Measurements from ENCODE around the gene CDADC1. TPM values are rescaled to one million over a fixed set of nuclear protein-coding genes. Genes with fewer than 3 reads are reported as not detected.

CDADC1 gene
- total RNA-seq (10 to 100 TPM in 7 of 9 donors, 1 to 10 TPM in 2; 2.8 to 10.8 (median 10.3) TPM), polyA plus RNA-seq (1 to 10 TPM; 4.4 to 8.2 TPM)
- long read RNA-seq, donor 1, partial matches to known transcripts = 5 of 9 reads
- long read RNA-seq, donor 1, other reads (novel, unspliced or antisense) = 2 of 9 reads
- long read RNA-seq, donor 2, transcript CDADC1-201 (10 exons, 3,386 nt) = major isoform, 8 of 16 reads
- long read RNA-seq, donor 2, partial matches to known transcripts = 4 of 16 reads
- long read RNA-seq, donor 2, other reads (novel, unspliced or antisense) = 4 of 16 reads
- long read RNA-seq, donor 3, transcript CDADC1-201 (10 exons, 3,386 nt) = major isoform, 8 of 12 reads
- long read RNA-seq, donor 3, partial matches to known transcripts = 3 of 12 reads
- long read RNA-seq, donor 3, other reads (novel, unspliced or antisense) = 1 of 12 reads

DNA sequence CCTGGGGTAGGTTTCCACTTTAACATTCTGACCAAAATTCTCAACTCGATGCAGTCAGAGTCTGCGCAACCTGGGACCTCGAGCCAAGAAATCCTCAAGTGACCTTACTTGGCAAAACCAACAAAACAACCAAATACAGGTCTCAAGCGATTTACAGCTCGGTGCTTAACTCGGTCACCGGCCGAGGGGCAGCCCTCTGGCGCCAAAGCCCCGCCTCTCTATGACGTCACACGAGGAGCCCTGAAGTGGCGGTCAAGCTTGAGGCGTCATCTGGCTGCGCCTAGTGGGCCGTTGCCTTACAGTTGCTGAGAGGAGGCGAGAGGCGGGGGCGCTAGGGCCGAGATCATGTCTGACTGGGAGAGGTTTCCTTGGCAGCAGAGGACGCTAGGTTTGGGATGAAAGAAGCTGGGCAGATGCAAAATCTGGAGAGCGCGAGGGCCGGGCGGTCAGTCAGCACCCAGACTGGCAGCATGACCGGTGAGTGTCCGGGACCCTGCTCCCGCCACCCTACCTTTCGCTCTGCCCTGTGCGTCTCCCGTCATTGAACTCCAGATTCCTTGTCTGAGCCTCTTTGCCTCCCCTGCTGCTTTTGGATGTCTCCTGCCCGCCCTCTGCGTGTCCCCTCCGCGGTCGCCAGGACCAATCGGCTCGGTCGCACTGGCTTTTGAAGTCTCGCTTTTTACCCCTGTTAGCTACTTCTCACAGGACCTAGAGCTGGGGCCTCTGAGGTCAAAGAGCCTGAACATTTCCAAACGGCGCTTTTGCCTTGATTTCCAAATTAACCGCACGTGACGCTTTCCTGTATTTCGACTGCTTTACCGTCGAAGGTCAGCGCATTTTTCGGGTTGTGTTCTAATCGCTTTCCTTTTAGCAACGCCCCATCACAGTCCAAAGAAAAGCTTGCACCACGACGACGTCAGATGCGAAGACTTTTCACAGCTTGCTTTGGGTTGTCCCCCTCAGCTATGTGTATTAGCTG is at the start of gene CDADC1:
Gene CDADC1 (plus strand): TSS at position 283 of the 979 bp plus-strand sequence. CDS start 113 bp downstream, at position 396.
- H3K27me3 ChIP-seq = no peaks in the 10 kb centered on the region
- peaks cover 0 to 40% (median 14%) of the 10 kb centered on the region in 12 donors for H3K4me1 ChIP-seq
- intact Hi-C loops (cut with DNase I) = loop anchor here in 2 of 10 donors (5.0 to 10.0 kb wide), 2 partner anchors 194 to 273 kb away; partner anchors contain the start of genes CAB39L (in 1 of the 2), FNDC3A (in 1 of the 2) and SETDB2 (in 1 of the 2)
- peaks cover 0 to 31% (median 7%) of the 10 kb centered on the region in 9 donors for H3K36me3 ChIP-seq
- peak within 1 kb of the TSS; percentile 74 to 93 (median 90) for H3K27ac ChIP-seq
- peak; percentile 96 to 99 (median 98) for ATAC-seq
- WGBS, 4 donors = 0 to 1% (median 0%) methylated on average over 53 to 56 of the region's 56 CpGs
- DNase-seq = peak; percentile 97 to 99 (median 98)
- H3K9me3 ChIP-seq = no peaks in the 10 kb centered on the region
- H3K4me3 ChIP-seq = peak within 1 kb of the TSS; percentile 62 to 97 (median 84)
- peak in 1 of 2 donors; percentile 74 for TF ChIP-seq POLR2A (IDR thresholded peaks at IDR 0.05)
- TF ChIP-seq, protein P1, sequence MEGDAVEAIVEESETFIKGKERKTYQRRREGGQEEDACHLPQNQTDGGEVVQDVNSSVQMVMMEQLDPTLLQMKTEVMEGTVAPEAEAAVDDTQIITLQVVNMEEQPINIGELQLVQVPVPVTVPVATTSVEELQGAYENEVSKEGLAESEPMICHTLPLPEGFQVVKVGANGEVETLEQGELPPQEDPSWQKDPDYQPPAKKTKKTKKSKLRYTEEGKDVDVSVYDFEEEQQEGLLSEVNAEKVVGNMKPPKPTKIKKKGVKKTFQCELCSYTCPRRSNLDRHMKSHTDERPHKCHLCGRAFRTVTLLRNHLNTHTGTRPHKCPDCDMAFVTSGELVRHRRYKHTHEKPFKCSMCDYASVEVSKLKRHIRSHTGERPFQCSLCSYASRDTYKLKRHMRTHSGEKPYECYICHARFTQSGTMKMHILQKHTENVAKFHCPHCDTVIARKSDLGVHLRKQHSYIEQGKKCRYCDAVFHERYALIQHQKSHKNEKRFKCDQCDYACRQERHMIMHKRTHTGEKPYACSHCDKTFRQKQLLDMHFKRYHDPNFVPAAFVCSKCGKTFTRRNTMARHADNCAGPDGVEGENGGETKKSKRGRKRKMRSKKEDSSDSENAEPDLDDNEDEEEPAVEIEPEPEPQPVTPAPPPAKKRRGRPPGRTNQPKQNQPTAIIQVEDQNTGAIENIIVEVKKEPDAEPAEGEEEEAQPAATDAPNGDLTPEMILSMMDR (IDR thresholded peaks at IDR 0.05) = peak in 1 of 12 donors; percentile 10

DNA sequence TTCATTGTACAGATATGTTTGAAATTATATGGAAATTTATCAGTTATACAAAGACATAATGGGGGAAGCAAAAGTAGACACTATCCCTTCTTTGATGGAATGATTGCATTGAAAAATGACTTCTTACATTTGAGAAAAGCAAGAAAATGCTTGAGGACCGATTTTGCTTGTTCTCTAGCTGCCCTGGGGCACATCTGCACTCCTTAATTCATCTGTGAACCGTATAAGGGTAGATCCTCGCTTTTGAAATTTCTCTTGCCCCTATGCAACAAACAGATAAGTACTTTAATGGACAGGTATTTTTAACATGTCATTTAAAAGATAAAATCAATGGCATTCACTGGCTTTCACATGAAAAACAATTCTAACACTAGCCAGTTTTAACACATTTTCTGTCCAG is 41.1 kb upstream of the CDADC1 start:
- Histone ChIP-seq H3K4me1 (peaks cover 0 to 6% (median 0%) of the 10 kb centered on the region in 12 donors), H3K4me3 (no peak overlapping the region), H3K27ac (no peak overlapping the region), H3K36me3 (peaks cover 0 to 92% (median 76%) of the 10 kb centered on the region in 9 donors), H3K27me3 (no peaks in the 10 kb centered on the region), H3K9me3 (no peaks in the 10 kb centered on the region)
- WGBS, 4 donors = 95 to 98% (median 96%) methylated on average over 3 of the region's 3 CpGs
- TF ChIP-seq, protein P1 (IDR thresholded peaks at IDR 0.05) = no peak
- TF ChIP-seq POLR2A (IDR thresholded peaks at IDR 0.05) = no peak
- DNase-seq = no peak
- intact Hi-C loops (cut with DNase I) = no loop called here
- ATAC-seq = no peak

DNA sequence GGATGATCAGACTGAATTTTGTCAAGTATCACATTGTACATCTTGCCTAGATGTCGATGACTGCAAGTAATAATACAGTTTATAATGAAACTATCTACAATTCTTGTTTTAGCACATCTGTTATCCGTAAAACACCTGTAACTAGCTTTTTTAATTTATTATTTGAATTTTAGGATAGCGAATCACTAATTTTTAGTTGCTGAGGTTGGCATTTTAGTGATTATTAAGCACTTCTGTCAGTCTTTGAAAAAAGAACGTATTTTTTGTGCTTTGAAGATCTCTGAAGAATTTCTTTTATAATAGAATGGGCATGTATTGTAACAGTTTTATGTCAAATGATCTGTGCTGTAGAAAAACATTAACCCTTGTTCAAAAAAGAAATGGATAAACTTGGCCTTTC is 39.1 kb upstream of the CDADC1 start:
- WGBS, 4 donors = 93 to 98% (median 97%) methylated on average over 4 of the region's 4 CpGs
- H3K36me3 ChIP-seq = peaks cover 0 to 72% (median 57%) of the 10 kb centered on the region in 9 donors
- no peaks in the 10 kb centered on the region for H3K9me3 ChIP-seq
- no peaks in the 10 kb centered on the region for H3K27me3 ChIP-seq
- intact Hi-C loops (cut with DNase I) = no loop called here
- TF ChIP-seq, protein P1 (IDR thresholded peaks at IDR 0.05) = no peak
- TF ChIP-seq POLR2A (IDR thresholded peaks at IDR 0.05) = no peak
- no peak overlapping the region for H3K4me3 ChIP-seq
- H3K27ac ChIP-seq = no peak overlapping the region
- DNase-seq (no peak), ATAC-seq (no peak)
- peaks cover 0 to 6% (median 0%) of the 10 kb centered on the region in 12 donors for H3K4me1 ChIP-seq
